GM19035 (cell line): ENCODE data around the gene TRRAP.

Experiments
- ATAC-seq: cut with Tn5 transposase; IDR thresholded peaks from one replicate; pipeline ENCODE4 v1.9.1; 2021; ENCODE audit not compliant: unreplicated experiment

Gene TRRAP

DNA sequence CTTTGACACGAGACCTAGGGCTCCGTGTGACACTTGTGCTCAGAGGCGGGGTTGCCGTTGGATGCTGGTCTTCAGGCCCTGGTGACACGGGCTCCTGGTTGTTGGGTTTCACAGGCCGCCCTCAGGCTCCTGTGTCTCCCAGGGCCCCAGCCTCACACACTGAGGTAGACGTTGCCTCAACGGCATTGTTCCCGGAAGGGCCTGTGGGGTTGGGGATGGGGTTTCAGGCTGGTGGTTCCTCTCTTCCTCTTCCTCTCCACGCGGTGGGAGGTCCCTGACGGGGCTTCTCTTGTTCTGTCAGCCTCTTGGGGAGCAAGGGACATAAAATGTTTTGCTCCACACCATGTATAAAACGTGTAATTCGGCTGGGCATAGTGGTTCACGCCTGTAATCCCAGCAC is 125.1 kb downstream of the TRRAP start:
- ATAC-seq: no peak

DNA sequence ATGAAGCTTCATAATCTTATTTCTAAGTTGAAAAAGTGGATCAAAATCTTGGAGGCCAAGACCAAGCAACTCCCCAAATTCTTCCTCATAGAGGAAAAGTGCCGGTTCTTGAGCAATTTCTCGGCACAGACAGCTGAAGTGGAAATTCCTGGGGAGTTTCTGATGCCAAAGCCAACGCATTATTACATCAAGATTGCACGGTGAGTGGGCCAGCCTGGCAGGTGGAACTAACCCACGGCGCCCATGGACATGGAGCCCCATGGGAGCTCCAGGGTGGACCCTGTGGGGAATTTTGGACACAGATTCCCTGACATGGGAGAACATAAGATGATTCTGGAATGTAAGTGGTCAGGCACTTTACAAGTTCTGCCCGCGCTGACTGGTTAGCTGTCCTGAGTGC is 125.9 kb downstream of the TRRAP start:
- ATAC-seq: no peak

DNA sequence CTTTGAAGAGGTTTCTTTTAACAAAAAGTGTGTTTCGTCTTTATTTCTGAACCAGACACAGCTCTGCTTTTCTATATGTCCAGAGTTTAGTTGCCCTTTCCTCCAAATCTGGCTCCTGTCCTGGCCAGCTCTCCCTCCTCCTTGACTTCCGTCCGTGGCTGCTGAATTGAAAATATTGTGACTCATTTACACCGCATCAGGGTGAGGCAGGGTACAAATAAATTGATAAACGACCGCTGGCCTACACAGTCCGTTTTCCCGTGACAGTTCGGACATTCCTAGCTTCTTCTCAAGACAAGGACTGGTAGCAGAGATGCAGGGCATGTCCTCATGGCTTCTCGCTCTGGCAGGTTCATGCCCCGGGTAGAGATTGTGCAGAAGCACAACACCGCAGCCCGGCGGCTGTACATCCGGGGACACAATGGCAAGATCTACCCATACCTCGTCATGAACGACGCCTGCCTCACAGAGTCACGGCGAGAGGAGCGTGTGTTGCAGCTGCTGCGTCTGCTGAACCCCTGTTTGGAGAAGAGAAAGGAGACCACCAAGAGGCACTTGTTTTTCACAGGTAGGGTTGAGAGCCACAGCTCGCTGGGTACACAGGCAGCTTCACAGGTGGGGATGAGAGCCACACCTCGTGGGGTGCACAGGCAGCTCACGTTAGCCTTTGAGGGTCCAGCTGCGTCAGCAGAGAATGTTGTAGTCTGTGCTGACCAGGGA is 126.6 kb downstream of the TRRAP start:
- no peak for ATAC-seq

DNA sequence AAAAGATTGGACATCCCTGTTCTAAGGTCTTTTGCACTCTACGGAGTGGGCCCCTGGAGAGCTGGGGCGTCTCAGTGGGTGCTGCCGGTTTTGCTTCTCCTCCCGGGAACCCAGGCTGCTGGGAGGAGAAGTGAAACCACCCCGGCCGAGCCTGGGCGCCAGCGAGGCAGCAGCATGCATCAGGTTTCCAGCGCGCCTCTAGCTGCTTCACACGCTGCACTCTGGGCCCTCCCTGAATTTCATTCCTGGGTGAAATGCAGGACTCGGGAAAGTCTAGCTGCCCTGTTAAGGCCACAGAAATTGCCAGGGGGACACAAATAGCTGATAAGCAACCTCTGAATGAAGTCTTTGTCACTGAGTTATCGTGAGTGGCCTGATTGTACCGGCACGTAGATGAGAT is 127.4 kb downstream of the TRRAP start:
- no peak for ATAC-seq

DNA sequence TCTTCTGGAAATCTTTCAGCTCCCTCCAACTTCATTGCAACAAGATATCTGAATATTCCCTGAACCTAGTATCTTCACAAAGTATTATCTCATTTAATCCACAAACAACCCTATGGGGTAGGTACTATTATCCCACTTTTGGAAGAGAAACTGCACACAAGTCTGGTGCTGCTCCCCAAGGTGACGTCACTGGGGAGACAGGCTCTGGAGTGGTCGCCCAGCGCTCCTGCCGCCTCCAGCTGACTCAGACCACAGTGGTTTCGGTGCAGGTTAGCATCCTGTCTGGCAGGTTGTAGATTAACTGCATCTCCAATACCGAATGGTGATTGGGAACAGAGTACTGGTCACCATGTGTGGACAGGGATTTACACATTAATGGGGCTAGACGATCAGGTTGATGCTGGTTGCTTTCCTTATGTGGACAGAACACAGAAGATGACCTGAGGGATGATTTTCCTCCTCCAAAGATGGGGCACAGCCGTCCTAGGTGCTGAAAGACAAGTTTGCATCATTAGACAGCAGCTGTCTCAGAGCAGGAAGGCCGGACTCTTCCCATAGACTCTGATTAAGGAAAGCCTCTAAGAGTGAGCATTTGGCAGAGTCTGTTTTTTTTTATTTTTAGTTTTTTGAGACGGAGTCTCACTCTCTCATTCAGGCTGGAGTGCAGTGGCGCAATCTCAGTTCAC is 128.6 kb downstream of the TRRAP start:
- no peak for ATAC-seq

DNA sequence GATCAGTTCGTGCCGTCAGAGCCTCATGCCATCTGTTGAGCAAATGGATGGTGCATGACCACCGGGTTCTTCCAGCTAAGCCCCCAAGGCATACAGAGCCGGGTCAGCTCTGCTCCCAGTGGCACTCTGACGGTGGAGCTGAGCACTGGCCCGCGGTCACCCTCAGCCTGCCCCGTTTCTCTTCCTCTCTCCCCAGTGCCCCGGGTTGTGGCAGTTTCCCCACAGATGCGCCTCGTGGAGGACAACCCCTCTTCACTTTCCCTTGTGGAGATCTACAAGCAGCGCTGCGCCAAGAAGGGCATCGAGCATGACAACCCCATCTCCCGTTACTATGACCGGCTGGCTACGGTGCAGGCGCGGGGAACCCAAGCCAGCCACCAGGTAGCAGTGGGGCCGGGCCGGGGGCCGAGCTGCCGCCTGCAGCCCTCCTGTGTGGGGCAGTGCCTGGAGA is 129.9 kb downstream of the TRRAP start:
- ATAC-seq: no peak

DNA sequence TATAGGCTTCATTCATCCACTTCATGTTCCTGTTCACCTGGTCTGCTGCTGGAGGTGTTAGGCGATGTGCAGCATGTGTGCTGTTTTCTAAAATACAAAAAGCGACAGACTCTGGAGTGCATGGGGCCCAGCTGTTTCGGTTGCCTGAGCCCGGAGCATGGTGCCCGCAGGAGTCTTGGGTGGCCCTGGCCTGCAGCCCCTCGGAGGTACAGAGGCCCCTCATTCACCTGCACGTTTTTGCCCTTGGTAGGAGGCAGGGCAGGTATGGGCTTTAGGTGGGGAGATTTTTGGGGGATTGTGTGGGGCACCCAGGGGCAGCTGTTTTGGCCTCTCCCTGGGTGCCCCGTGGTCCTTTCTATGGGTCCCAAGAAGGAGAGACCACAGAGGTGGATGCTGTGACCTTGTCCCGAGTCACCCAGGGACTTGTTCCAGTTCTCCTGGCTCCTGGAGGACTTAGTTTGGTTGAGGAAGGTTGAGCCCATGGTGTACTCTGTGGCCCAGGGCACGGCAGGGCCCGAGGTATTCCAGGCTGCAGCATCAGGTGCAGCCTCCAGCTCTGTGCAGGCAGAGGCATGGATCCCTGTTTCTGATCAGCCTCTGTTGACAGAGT is 130.7 kb downstream of the TRRAP start:
- no peak for ATAC-seq

DNA sequence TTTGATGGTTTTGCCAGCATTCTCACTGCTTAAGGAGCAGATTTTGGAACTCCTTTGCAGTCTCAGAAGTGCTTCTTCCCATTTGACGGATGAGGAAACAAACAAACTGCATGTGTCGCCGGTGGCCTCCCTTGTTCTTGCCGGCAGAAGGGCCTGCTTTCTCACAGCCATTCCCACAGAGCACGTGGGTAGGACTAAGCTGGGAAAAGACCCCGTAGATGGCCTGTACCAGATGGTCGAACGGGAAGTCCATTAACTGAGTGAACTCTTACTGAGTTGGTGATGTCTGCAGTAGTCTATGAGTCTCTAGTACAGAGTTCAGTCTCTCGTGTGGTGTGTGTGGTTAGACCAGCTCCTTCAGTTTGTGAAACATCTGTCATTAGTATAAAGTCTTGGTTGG is 131.9 kb downstream of the TRRAP start:
- no peak for ATAC-seq

DNA sequence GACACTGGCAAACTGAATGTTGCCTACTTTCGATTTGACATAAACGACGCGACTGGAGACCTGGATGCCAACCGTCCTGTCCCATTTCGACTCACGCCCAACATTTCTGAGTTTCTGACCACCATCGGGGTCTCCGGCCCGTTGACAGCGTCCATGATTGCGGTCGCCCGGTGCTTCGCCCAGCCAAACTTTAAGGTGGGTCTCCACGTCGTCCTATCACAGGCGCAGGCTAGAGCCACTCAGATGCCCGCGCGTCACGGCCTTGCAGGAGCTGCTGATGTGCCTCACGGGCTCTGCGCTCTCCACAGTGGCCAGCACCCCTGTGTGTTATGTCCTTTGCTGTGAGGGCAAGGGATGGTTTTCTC is 133.0 kb downstream of the TRRAP start:
- no peak for ATAC-seq

DNA sequence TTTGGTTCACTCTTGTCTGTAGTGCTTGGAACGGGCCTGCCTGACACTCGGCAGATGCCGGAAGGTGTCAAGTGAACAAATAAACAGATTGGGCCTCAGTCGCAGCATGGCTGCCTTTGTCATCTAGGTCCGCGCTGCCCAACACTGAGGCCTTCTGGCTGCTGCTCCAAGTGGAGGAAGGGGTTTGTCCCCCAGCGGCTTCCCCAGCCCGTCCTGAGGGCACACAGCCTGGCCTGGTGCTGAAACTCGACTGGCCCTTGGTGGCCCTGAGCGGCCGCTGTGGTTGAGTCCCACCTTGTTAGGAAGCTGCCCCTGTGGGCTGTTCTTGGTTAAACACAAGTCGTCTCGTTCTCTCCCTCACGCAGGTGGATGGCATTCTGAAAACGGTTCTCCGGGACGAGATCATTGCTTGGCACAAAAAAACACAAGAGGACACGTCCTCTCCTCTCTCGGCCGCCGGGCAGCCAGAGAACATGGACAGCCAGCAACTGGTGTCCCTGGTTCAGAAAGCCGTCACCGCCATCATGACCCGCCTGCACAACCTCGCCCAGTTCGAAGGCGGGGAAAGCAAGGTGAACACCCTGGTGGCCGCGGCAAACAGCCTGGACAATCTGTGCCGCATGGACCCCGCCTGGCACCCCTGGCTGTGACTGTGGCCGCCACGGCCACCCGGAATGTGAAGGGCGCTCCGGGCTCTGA is 133.5 kb downstream of the TRRAP start:
- no peak for ATAC-seq

DNA sequence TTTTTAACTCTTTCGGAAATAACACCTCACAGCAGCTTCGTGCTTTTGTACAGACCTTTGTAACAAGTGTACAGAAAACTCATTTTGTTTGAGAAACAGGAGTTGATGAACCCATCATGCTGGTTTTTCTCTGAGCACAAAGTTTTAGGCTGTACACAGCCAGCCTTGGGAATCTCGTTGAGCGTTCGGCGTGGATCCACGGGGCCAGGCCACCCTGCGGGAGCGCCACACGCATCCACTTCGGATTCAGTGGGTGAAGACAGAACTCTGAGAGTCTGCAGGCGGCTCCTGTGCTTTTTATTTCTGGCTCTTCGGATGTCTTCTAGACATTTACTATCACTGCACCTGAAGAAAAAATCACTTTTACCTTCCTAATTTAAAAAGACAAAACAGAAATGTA is 134.4 kb downstream of the TRRAP start:
- no peak for ATAC-seq

DNA sequence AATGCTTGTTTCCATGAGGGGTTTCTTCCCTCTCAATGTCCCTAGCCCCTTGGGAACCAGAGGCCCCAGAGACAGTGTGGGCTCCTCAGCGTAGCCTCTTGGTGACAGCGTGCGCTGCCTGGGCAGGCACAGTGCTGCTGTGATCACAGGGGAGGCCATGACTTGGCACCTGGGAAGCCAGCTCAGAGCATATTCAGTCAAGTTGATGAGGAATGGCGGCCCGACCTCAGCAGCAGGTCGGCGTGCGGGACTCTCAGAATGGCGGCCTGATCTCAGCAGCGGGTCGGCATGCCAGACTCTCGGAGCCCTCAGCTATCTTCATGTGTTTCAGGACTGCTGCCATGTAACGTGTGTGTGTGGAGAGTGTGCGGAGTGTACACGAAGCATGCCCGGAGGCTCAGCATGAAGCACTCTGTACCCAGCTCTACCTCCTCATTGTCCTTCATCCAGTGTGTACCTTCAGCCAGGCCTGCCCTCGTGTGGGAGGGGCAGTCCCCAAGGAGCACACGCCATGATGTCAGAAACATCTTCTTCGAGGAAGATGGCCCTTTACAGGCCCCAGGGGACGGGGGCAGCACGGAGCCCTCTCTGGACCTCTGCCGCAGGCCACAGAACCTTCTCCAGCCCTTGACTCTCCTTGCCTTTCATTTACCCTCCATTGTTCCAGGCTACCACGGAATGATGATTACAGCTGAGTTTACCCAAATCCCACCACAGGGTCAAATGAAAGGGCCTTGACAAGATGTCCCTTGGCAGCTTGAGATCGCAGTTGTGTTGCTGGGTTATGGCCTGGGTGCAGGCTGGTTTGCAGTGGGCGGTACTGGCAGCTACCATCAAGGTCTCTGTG is 135.2 kb downstream of the TRRAP start:
- no peak for ATAC-seq

DNA sequence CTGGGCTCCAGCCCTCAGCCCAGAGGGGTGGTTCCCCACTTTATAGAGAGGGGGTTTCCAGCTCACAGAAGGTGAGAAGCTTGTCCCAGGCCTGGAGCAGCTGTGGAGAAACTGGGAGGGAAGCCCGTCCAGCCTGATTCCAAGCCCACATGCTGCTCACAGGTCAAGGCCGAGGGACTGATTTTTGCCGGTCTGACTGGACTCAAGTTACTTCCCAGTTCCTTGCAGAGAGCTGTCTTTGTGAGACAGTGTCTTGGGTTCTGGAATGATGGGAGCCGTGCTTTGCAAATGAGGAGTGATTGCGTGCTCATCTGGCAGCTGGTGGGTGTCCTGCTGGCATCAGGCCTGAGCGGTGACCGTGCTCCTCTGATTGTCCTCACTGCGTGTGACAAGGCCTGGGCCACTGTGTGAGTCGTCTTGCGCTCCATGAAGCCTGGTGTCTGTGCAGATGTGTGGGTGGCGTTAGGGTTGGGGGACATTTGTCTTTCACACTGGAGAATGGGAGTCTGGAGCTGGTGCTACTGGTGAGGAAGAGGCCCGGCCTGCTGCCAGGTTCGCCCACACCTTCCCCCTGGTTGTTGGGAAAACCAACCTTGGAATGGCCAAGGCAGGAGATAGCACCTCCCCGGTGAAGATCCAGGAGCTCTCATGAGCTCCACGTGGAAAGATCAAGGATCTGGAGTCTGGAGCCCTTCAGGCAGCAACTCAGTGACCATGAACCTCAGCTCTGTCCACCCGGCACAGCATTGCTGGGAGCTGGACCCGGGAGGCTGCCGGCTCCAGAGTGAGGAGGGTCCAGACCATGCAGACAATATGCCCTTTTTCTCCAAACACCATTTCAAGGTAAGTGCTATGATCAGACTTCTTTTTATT is 136.0 kb downstream of the TRRAP start:
- no peak for ATAC-seq

DNA sequence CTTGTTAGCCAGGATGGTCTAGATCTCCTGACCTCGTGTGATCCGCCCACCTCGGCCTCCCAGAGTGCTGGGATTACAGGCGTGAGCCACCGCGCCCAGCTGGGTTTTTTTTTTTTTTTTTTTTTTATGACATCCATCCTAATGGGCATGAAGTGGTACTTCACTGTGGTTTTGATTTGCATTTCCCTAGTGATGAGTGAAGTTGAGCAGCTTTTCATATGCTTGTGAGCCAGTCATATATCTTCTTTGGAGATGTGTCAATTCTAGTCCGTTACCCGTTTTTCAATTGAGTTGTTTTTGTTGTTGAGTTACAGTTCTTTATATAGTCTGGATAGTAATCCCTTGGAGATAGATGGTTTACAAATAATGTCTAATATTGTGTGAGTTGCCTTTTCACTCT is 137.9 kb downstream of the TRRAP start:
- ATAC-seq: no peak

DNA sequence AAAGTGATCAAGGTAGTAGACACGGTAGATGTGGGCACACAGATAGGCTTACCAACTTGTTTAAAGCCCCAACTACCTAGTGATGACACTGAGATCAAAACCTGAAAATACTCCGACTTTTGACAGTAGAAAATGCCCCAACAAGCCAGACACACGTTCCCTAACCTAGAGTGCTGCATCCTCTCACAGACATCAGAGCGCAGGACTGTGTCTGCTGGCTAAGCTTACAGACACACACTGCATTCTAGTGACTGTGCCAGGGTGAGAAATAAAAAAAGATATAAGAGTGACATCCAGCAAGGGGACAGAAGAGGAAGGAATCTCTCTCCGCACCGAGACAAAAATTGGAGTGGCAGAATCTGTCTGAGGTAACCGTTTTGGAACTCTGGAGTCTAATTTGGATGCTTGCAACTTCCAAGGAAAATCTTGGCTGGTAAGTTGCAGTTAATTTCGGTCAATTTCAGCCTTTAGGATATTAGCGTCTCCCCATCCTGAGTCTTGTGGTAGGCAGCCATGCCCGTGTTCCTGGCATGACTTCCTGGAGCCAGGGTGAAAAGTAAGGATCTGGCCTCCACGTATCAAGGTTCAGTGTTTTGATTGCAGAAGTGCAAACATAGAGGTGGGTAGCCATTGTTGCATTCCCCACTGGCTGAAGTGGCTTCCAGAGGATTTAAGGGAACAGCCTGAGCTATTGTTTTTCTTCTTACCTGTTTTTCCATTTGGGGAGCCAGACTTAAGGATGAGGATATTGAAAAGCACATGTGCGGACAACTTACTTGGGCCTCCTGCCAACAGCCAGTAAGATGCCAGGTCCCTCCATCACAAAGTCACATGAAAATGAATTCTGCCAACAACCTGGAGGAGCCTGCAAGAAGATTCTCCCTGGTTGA is 141.4 kb downstream of the TRRAP start:
- ATAC-seq: no peak

DNA sequence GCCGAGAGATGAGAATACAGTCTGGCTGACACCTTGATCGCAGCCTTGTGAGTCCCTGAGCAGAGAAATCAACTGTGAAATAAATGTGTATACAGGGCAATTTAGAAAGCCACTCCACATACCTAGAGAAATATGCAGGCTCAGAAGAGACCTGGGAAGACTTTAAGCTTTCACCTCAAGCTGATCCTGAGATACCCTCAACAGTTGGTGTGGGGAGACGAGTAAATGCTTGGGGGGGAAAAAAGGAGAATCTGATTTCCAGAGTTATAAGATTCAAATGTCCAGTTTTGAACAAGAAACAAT is 142.0 kb downstream of the TRRAP start:
- no peak for ATAC-seq

DNA sequence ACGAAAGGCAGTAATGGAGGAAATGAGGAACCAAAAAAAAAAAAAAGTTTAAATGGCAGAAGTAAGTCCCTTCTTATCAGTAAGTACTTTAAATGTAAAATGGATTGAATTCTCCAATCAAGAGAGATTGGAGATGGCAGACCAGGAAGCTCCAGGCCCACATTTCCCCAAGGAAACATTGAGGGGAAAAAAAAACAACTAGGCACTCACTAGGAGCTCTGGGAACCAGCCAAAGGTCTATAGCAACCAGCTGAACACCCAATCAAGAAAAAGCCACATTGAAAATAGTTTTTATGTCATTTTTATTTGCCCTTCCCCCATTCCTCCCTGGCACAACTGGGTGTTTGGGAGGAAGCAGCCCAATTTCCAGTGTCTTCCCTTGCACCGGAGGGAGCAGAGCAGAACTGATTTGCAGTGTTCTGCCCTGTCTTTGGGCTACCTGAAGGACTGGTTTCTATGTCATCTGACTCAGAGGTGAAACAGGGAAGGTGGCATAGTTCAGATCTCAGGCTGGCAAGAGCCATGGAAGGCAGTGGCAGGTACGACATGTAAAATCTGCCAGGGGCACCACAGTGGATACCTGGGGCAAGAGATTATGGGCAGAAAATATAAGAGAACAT is 143.7 kb downstream of the TRRAP start:
- no peak for ATAC-seq

DNA sequence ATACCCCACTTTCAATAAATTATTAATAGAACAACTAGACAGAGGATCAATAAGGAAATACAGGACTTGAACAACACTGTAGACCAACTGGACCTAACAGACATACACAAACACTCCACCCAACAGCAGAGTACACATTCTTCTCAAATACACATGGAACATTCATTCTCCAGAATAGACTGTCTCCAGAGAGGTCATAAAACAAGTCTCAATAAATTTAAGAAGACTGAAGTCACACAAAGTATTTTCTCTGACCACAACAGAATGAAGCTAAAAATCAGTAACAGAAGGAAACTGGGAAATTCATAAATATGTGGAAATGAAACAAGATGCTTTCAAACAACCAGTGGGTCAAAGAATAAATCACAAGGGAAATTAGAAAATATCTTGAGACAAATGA is 145.7 kb downstream of the TRRAP start:
- no peak for ATAC-seq

DNA sequence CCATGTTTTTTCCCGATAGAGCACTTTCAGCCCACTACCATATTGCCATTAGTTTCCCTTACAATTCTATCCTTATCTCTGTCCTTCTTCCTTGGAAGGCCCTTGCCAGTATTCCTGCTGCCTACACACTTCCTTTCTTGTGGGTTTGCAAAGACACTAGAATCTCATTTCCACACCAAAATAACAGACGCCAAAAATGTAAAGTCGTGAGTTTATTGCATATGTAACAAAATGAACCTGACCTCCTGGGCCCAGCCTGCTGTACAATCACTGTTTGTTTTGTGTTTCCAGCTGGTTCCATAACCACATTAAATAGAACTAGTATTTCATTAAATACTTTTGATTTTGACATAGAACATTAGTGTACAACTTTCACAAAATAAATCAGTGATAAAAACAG is 148.9 kb downstream of the TRRAP start:
- no peak for ATAC-seq
